ENCODE measurements around the gene TMC1.
"Not testable (repeated sequence)": the region's sequence is repeated elsewhere in the genome, so short reads cannot be mapped to it uniquely, and the experiment has no call there.

Gene TMC1

GRCh38 chr9:72540348-72540873 is 19.0 kb downstream of the TMC1 start:
- Histone ChIP-seq H3K4me3 (ENCODE audit: low read length, poor library complexity, severe bottlenecking) (no peak overlapping the region), H3K27me3 (ENCODE audit: insufficient read depth, low read length, poor library complexity, severe bottlenecking) (no peaks in the 10 kb centered on the region), H3K9ac (ENCODE audit: low read depth, low read length, poor library complexity, severe bottlenecking) (no peak overlapping the region), H3K9me3 (ENCODE audit: insufficient read depth, low read depth, low read length) (no peaks in the 10 kb centered on the region), H4K20me1 (ENCODE audit: insufficient read depth, low read length, poor library complexity, severe bottlenecking) (no peaks in the 10 kb centered on the region), H3K4me1 (ENCODE audit: insufficient read depth, low read length, poor library complexity, severe bottlenecking) (no peaks in the 10 kb centered on the region), H3K79me2 (ENCODE audit: insufficient read depth, low read length) (no peaks in the 10 kb centered on the region), H2AFZ (ENCODE audit: low read length) (no peak overlapping the region), H3F3A (ENCODE audit: low read depth) (no peaks in the 10 kb centered on the region), H3K4me2 (ENCODE audit: low read depth, low read length, poor library complexity, severe bottlenecking) (no peak overlapping the region), H3K36me3 (ENCODE audit: insufficient read depth, low read length) (no peaks in the 10 kb centered on the region), H3K9me2 (replicated peaks; ENCODE audit: low read depth, low read length) (no peaks in the 10 kb centered on the region)
- no peak for TF ChIP-seq EZH2phosphoT487 (IDR thresholded peaks at IDR 0.05; ENCODE audit: borderline replicate concordance)
- no peak for TF ChIP-seq CTCF (conservative IDR thresholded peaks at IDR 0.05; ENCODE audit: low read length)

GRCh38 chr9:72542537-72542833 is 21.1 kb downstream of the TMC1 start:
- not testable (repeated sequence) for H3K9ac ChIP-seq (ENCODE audit: low read depth, low read length, poor library complexity, severe bottlenecking); H2AFZ ChIP-seq (ENCODE audit: low read length); H3K36me3 ChIP-seq (ENCODE audit: insufficient read depth, low read length); H3F3A ChIP-seq (ENCODE audit: low read depth); H3K79me2 ChIP-seq (ENCODE audit: insufficient read depth, low read length); H3K4me1 ChIP-seq (ENCODE audit: insufficient read depth, low read length, poor library complexity, severe bottlenecking); H3K4me3 ChIP-seq (ENCODE audit: low read length, poor library complexity, severe bottlenecking); H4K20me1 ChIP-seq (ENCODE audit: insufficient read depth, low read length, poor library complexity, severe bottlenecking); H3K4me2 ChIP-seq (ENCODE audit: low read depth, low read length, poor library complexity, severe bottlenecking); H3K9me3 ChIP-seq (ENCODE audit: insufficient read depth, low read depth, low read length); H3K9me2 ChIP-seq (replicated peaks; ENCODE audit: low read depth, low read length); H3K27me3 ChIP-seq (ENCODE audit: insufficient read depth, low read length, poor library complexity, severe bottlenecking)

GRCh38 chr9:72542917-72543316 is 21.5 kb downstream of the TMC1 start:
- Histone ChIP-seq H3K9ac (ENCODE audit: low read depth, low read length, poor library complexity, severe bottlenecking) (no peak overlapping the region), H4K20me1 (ENCODE audit: insufficient read depth, low read length, poor library complexity, severe bottlenecking) (no peaks in the 10 kb centered on the region), H2AFZ (ENCODE audit: low read length) (no peak overlapping the region), H3K4me2 (ENCODE audit: low read depth, low read length, poor library complexity, severe bottlenecking) (no peak overlapping the region), H3K79me2 (ENCODE audit: insufficient read depth, low read length) (no peaks in the 10 kb centered on the region), H3K4me1 (ENCODE audit: insufficient read depth, low read length, poor library complexity, severe bottlenecking) (no peaks in the 10 kb centered on the region), H3K27me3 (ENCODE audit: insufficient read depth, low read length, poor library complexity, severe bottlenecking) (no peaks in the 10 kb centered on the region), H3K36me3 (ENCODE audit: insufficient read depth, low read length) (no peaks in the 10 kb centered on the region), H3K4me3 (ENCODE audit: low read length, poor library complexity, severe bottlenecking) (no peak overlapping the region), H3K9me2 (replicated peaks; ENCODE audit: low read depth, low read length) (no peaks in the 10 kb centered on the region), H3K9me3 (ENCODE audit: insufficient read depth, low read depth, low read length) (no peaks in the 10 kb centered on the region), H3F3A (ENCODE audit: low read depth) (no peaks in the 10 kb centered on the region)
- TF ChIP-seq CTCF (conservative IDR thresholded peaks at IDR 0.05; ENCODE audit: low read length) (no peak), EZH2phosphoT487 (IDR thresholded peaks at IDR 0.05; ENCODE audit: borderline replicate concordance) (no peak)

GRCh38 chr9:72551306-72551705 is 29.9 kb downstream of the TMC1 start:
- Histone ChIP-seq H3K4me1 (ENCODE audit: insufficient read depth, low read length, poor library complexity, severe bottlenecking) (no peaks in the 10 kb centered on the region), H3K36me3 (ENCODE audit: insufficient read depth, low read length) (no peaks in the 10 kb centered on the region), H2AFZ (ENCODE audit: low read length) (no peak overlapping the region), H3K4me2 (ENCODE audit: low read depth, low read length, poor library complexity, severe bottlenecking) (no peak overlapping the region), H3K4me3 (ENCODE audit: low read length, poor library complexity, severe bottlenecking) (no peak overlapping the region), H3K9me2 (replicated peaks; ENCODE audit: low read depth, low read length) (no peaks in the 10 kb centered on the region), H3K9me3 (ENCODE audit: insufficient read depth, low read depth, low read length) (no peaks in the 10 kb centered on the region), H3F3A (ENCODE audit: low read depth) (no peaks in the 10 kb centered on the region), H3K27me3 (ENCODE audit: insufficient read depth, low read length, poor library complexity, severe bottlenecking) (no peaks in the 10 kb centered on the region), H3K79me2 (ENCODE audit: insufficient read depth, low read length) (no peaks in the 10 kb centered on the region), H4K20me1 (ENCODE audit: insufficient read depth, low read length, poor library complexity, severe bottlenecking) (no peaks in the 10 kb centered on the region), H3K9ac (ENCODE audit: low read depth, low read length, poor library complexity, severe bottlenecking) (no peak overlapping the region)
- TF ChIP-seq CTCF (conservative IDR thresholded peaks at IDR 0.05; ENCODE audit: low read length) (no peak), EZH2phosphoT487 (IDR thresholded peaks at IDR 0.05; ENCODE audit: borderline replicate concordance) (no peak)
